ENCODE results near the gene C4orf51.

- TF ChIP-seq CTCF (IDR thresholded peaks at IDR 0.05; ENCODE audit: low read depth, low read length, missing input control) (no peak), TAF1 (conservative IDR thresholded peaks at IDR 0.05) (no peak), YY1 (IDR thresholded peaks at IDR 0.05) (no peak), GABPA (IDR thresholded peaks at IDR 0.05 in 1 of 2, conservative IDR thresholded peaks at IDR 0.05 in 1 of 2) (no peak), JUND (IDR thresholded peaks at IDR 0.05) (no peak), RAD21 (IDR thresholded peaks at IDR 0.05) (no peak), FOXA1 (IDR thresholded peaks at IDR 0.05) (no peak)
- TF ChIP-seq, protein P1, sequence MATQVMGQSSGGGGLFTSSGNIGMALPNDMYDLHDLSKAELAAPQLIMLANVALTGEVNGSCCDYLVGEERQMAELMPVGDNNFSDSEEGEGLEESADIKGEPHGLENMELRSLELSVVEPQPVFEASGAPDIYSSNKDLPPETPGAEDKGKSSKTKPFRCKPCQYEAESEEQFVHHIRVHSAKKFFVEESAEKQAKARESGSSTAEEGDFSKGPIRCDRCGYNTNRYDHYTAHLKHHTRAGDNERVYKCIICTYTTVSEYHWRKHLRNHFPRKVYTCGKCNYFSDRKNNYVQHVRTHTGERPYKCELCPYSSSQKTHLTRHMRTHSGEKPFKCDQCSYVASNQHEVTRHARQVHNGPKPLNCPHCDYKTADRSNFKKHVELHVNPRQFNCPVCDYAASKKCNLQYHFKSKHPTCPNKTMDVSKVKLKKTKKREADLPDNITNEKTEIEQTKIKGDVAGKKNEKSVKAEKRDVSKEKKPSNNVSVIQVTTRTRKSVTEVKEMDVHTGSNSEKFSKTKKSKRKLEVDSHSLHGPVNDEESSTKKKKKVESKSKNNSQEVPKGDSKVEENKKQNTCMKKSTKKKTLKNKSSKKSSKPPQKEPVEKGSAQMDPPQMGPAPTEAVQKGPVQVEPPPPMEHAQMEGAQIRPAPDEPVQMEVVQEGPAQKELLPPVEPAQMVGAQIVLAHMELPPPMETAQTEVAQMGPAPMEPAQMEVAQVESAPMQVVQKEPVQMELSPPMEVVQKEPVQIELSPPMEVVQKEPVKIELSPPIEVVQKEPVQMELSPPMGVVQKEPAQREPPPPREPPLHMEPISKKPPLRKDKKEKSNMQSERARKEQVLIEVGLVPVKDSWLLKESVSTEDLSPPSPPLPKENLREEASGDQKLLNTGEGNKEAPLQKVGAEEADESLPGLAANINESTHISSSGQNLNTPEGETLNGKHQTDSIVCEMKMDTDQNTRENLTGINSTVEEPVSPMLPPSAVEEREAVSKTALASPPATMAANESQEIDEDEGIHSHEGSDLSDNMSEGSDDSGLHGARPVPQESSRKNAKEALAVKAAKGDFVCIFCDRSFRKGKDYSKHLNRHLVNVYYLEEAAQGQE (IDR thresholded peaks at IDR 0.05), result no peak
- TF ChIP-seq, protein P2, sequence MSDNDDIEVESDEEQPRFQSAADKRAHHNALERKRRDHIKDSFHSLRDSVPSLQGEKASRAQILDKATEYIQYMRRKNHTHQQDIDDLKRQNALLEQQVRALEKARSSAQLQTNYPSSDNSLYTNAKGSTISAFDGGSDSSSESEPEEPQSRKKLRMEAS (IDR thresholded peaks at IDR 0.05), result no peak
- TF ChIP-seq, protein P3, sequence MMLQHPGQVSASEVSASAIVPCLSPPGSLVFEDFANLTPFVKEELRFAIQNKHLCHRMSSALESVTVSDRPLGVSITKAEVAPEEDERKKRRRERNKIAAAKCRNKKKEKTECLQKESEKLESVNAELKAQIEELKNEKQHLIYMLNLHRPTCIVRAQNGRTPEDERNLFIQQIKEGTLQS (IDR thresholded peaks at IDR 0.05), result no peak
These were observed 59.9 kb downstream of the C4orf51 start for GRCh38 chr4:145739845-145740244.

Measured in liver (tissue), 3 donors.